ENCODE results near the gene MRPL27. TPM values are rescaled to one million over a fixed set of nuclear protein-coding genes. Genes with fewer than 3 reads are reported as not detected.
A peak's percentile ranks its signal among the peaks of the same experiment; 100 is the strongest.
"Not testable (repeated sequence)": the region's sequence is repeated elsewhere in the genome, so short reads cannot be mapped to it uniquely, and the experiment has no call there.

The MRPL27 gene
- total RNA-seq: 54.7 TPM

GRCh38 chr17:50372758-50373556, at the start of gene MRPL27, which contains the start of gene EME1:
Gene MRPL27 (minus strand): TSS chr17:50373184. CDS start chr17:50373170, 14 bp downstream.
Gene EME1 (plus strand): TSS chr17:50373229. CDS start chr17:50375209, 1,980 bp downstream.
- peak; percentile 88 to 93 (median 89) for DNase-seq (ENCODE audit: low read depth in 2 of 3, low spot score in 2 of 3)

DNA sequence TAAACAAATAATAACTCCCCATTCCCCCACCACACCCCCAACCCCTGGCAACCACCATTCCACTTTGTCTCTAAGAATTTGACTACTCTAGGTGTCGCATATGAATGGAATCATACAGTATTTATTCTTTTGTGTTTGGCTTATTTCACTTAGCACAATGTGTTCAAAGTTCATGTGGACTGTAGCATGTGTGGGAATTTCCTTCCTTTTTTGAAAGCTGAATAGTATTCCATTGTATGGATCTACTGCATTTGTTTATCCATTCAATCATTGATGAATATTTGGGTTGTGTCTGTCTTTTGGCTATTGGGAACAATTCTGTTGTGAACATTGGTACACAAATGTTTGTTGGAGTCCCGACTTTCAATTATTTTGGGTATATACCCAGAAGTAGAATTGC, 49.8 kb upstream of the MRPL27 start:
- no peak for DNase-seq (ENCODE audit: low read depth in 2 of 3, low spot score in 2 of 3)

- DNase-seq (ENCODE audit: low read depth in 2 of 3, low spot score in 2 of 3): peak in 2 of 3 donors; percentile 17 to 53
These were observed 48.5 kb upstream of the MRPL27 start for GRCh38 chr17:50421308-50422051.

- DNase-seq (ENCODE audit: low read depth in 2 of 3, low spot score in 2 of 3): no peak
These were observed 47.6 kb upstream of the MRPL27 start for GRCh38 chr17:50420419-50421112.

DNA sequence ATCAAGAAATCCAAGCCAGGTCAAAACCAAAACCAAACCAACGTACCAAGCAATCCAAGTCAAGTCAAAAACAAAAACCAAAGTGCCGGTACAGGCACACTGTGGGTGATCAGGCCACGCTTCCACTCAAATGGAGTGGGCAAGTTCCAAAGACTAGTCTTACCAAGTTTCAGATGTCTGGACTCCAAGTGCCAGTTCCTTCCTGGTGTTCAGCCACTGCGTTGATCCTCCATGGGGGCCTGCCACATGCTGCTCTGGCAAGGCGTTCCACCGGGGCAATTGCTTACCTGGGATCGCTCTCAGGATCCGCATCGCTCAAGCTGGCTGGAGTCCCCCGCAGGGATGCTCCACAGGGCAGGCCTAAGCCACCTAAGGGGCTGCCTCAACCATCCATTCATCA, 46.6 kb upstream of the MRPL27 start:
- not testable (repeated sequence) for DNase-seq (ENCODE audit: low read depth in 2 of 3, low spot score in 2 of 3)

GRCh38 chr17:50414808-50415207, 41.8 kb upstream of the MRPL27 start:
- DNase-seq (ENCODE audit: low read depth in 2 of 3, low spot score in 2 of 3): no peak

DNA sequence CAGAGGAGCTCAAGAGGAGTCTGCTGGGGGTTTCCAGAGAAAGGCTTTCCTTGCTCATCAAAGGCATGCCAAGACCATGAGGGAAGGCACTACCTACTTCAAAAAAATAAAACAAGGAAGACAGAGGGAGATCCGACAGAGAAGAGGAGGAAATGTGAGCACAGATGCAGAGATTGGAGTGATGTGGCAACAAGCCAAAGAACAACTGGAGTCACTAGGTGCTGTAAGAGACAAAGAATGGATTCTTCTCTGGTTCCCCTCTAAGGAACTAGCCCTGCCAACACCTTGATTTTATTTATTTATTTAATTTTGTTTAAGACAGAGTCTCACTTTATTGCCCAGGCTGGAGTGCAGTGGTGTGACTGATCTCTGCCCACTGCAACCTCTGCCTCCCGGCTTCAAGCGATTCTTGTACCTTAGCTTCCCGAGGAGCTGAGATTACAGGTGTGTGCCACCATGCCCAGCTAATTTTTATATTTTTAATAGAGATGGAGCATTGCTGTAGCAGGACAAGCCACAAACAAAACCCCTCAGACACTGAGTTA, 39.3 kb upstream of the MRPL27 start:
- DNase-seq (ENCODE audit: low read depth in 2 of 3, low spot score in 2 of 3): no peak

DNA sequence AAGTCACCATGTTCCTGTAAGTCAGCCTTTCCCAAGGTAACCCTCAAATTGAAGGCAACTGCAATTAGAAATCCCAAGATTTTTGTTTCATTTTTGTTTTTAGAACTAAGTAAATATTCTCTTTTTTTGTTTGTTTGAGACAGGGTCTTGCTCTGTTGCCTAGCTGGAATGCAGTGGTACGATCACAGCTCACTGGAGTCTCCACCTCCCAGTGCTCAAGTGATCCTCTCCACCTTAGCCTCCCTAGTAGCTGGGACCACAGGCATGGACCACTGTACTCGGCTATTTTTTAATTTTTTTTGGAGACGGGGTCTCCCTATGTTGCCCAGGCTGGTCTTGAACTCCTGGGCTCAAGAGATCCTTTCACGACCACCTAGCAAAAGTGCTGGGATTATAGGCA, 34.9 kb upstream of the MRPL27 start:
- no peak for DNase-seq (ENCODE audit: low read depth in 2 of 3, low spot score in 2 of 3)

- DNase-seq (ENCODE audit: low read depth in 2 of 3, low spot score in 2 of 3): no peak
These were observed 33.6 kb upstream of the MRPL27 start for GRCh38 chr17:50406578-50406977.

- DNase-seq (ENCODE audit: low read depth in 2 of 3, low spot score in 2 of 3): not testable (repeated sequence)
These were observed 32.4 kb upstream of the MRPL27 start for GRCh38 chr17:50405351-50405750.

GRCh38 chr17:50399591-50399990, 26.6 kb upstream of the MRPL27 start:
- DNase-seq (ENCODE audit: low read depth in 2 of 3, low spot score in 2 of 3): not testable (repeated sequence)

GRCh38 chr17:50398672-50399071, 25.7 kb upstream of the MRPL27 start:
- DNase-seq (ENCODE audit: low read depth in 2 of 3, low spot score in 2 of 3): not testable (repeated sequence)

DNA sequence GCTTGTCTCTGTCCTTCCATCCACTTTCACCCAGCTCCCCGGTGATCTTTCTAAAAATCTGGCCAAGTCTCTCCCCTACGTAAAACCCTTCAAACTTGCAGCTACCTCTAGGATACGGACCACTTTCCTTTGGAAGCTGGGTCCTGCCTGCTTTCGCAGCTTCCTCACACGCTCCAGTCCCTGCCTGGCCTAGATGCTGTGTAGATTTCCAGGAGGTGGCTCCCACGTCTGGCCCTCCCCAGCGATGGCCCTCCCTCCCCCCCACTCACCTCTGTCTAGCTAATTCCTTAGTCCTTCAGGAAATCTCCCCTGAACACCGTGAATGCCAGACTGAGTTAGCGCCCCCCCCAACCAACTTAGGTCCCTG, 24.9 kb upstream of the MRPL27 start:
- no peak for DNase-seq (ENCODE audit: low read depth in 2 of 3, low spot score in 2 of 3)

DNA sequence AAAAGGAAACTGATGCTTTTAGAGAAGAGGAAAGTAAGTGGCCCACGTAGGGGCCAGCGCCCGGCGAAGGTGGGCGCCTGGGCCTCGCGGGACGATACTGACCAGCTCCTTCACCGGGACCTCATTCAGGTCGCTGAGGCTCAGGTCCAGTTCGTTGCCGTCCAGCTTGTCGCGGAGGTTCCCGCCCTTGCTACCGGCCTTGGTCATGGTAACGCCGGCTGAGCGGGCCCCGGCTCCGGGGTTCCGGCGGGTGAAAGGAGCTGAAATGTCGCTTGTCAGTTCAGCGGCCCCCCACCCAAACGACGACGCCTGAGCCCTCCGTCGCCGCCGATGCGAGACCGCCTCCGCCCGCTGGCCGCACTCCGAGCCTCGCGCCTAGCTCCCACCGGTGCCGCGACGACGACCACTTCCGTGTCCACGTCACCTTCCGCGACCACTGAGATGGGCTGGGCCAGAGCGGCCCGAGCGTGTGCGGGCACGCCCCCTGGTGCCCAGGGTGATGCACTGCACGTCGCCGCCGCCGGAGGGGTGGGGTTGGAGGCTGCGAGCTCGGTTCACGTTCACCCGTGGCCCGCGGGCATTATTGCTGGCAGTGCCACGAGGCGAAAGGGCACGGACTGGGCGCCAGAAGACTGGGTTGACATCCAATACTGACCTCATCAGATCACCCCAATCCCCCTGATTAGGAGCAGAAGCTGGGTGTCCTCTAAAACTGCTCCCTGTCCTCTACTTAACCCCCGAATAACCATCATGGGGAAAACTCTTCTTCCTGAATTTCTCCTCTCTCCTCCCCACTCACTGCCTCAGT, 24.3 kb upstream of the MRPL27 start, which contains the start of gene LRRC59:
TSS of gene LRRC59 (minus strand) at position 413 of the 808 bp plus-strand sequence. CDS start at position 207, 206 bp downstream.
- DNase-seq (ENCODE audit: low read depth in 2 of 3, low spot score in 2 of 3): peak; percentile 89 to 95 (median 90)

DNA sequence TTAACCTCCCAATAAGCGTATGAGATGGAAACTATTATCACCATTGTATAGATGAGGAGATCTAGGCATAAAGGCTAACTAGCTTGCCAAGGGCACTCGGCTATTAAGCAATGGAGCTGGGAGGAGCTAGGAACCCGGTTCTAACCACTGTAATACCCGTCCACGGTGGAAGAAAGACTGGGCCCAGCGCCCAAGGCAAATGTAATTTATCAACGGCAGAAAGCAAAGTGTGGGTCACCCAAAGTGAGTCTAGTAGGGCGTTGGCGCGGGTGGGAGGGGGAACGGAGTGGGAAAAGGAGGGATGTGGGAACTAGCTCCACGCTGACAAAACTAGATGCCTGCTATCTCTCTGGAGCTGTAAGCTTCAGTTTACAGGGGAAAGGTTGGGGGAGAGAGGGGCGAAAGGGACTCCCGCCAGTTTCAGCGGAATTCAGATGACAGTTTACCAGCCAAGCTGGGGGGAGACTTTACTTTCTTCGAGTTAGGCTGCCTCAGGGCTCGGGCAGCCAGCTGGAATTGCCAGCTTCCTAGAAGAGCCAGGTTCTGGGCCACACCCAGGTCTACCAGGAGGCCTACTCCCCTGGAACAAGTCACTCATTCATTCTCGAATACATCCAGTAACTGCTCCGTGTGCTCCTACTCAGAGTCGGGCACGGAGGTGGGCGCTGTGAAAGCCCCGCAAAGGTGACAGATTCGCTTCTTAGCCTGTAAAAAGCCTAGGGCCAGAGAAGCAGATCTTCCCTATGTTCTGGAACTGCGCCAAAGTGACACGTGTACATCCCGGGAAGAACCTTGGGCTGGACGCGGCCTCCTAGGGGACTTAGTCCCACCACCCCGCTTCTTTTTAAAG, 23.5 kb upstream of the MRPL27 start:
- DNase-seq (ENCODE audit: low read depth in 2 of 3, low spot score in 2 of 3): peak in 2 of 3 donors; percentile 24 to 32

DNA sequence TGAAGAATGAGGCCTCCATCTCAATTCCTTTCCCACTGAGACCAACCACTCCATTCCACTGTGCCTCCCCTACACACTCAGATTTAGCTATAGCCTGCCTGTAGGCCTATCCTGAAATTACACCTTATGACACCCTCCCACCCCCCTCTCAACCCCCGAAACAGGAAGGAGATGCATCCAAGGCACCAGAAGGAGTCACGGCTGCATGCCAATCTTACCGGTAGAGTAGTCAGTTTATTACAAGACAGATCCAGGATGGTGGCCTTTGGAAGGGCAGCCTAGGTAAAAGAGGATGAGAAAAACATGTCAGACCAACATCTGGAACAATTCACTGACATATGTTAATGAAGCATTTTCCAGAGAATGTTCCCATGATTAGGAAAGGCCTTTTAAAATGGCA, 21.7 kb upstream of the MRPL27 start:
- DNase-seq (ENCODE audit: low read depth in 2 of 3, low spot score in 2 of 3): no peak

DNA sequence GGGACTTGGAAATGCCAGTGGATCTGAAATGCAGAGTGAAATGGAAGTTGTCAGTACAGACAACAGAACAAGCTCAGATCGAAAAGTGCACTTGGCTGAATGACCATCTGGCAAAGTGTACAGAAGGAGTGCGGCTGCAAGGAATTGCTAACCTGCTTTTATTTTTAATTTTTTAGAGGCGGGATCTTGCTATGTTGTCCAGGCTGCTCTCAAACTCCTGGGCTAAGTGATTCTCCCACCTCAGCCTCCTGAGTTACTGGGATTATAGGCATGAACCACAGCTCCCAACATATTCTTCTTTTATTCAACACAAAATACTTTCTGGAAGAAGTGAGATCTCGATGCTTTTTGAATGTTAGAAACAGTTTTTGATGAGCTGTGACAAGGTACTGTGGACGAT, 20.7 kb upstream of the MRPL27 start:
- no peak for DNase-seq (ENCODE audit: low read depth in 2 of 3, low spot score in 2 of 3)

DNA sequence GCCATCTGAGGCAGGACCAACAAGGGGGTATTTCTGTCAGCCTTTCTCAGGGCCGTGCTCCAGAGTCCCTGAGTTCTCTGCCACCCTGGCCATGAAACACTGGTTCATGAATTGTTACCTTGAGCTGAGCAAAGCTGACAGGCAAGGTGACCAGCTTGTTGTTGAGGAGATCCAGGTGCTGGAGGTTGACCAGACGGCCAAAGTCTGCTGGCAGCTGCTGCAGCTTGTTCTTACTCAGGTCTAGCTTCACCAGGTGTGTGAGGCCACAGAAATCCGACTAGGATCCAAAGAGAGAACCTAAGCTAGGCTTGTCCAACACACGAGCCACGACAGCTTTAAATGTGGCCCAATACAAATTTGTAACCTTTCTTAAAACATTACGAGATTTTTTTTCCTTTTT, 19.6 kb upstream of the MRPL27 start:
- no peak for DNase-seq (ENCODE audit: low read depth in 2 of 3, low spot score in 2 of 3)

DNA sequence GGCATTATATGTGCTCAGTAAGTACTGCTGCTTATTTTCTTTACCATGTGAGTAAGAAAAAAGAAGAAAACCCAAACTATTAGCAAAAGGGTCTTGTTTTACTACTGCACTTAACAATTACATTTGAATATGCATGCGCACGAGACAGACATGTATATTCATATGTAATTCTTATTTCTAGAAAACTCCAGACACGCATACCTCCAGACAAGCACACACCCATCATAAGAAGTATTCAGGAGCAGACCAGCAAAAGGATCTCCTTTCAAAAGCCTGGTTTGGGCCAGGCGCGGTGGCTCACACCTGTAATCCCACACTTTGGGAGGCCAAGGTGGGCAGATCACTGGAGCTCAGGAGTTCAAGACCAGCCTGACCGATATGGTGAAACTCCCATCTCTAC, 16.6 kb upstream of the MRPL27 start:
- no peak for DNase-seq (ENCODE audit: low read depth in 2 of 3, low spot score in 2 of 3)
